Measurements from ENCODE around the gene NAGA. TPM values are rescaled to one million over a fixed set of nuclear protein-coding genes. Genes with fewer than 3 reads are reported as not detected.

The NAGA gene
- total and polyA plus RNA-seq, 2 experiments from 2014 or later, result 24.6 to 31.1 TPM

DNA sequence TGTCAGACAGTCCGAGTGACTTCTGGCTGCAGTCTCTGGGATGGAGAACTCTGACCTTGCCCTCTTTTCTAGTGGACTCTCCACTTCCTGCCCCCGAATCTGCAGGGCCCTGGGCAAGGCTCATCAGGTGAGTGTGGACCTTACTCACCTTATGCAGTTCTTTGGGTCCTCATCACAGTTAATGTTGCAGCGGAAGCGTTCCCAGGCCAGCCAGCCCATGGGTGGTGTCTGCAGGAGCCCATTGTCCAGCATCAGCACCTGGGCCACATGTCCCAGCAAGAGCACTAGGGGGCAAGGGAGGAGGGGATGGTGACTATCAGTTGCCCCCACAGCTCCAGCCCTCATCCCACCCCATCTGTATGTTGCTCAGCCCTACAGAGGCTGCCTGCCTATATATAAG is 2.3 kb downstream of the NAGA start:
- Histone ChIP-seq H3K4me3 (no peak overlapping the region), H3K4me2 (no peak overlapping the region), H3K9me3 (ENCODE audit: low read depth) (no peaks in the 10 kb centered on the region), H3K27ac (no peak overlapping the region), H2AFZ (no peak overlapping the region), H3K27me3 (no peaks in the 10 kb centered on the region), H4K20me1 (ENCODE audit: insufficient read depth, poor library complexity, severe bottlenecking) (no peaks in the 10 kb centered on the region), H3K4me1 (ENCODE audit: insufficient read depth) (peaks cover 13% of the 10 kb centered on the region), H3K36me3 (replicated peaks; ENCODE audit: insufficient read depth, low read depth) (no peaks in the 10 kb centered on the region), H3K79me2 (peaks cover 7% of the 10 kb centered on the region), H3K9me2 (replicated peaks; ENCODE audit: insufficient read depth) (no peaks in the 10 kb centered on the region)
- no peak for DNase-seq (ENCODE audit: low spot score)
- WGBS (ENCODE audit: low lambda C conversion rate, missing lambda C conversion rate), result 97% methylated on average over 4 of the region's 4 CpGs
- TF ChIP-seq, protein P1, sequence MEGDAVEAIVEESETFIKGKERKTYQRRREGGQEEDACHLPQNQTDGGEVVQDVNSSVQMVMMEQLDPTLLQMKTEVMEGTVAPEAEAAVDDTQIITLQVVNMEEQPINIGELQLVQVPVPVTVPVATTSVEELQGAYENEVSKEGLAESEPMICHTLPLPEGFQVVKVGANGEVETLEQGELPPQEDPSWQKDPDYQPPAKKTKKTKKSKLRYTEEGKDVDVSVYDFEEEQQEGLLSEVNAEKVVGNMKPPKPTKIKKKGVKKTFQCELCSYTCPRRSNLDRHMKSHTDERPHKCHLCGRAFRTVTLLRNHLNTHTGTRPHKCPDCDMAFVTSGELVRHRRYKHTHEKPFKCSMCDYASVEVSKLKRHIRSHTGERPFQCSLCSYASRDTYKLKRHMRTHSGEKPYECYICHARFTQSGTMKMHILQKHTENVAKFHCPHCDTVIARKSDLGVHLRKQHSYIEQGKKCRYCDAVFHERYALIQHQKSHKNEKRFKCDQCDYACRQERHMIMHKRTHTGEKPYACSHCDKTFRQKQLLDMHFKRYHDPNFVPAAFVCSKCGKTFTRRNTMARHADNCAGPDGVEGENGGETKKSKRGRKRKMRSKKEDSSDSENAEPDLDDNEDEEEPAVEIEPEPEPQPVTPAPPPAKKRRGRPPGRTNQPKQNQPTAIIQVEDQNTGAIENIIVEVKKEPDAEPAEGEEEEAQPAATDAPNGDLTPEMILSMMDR (IDR thresholded peaks at IDR 0.05; ENCODE audit: poor library complexity), result no peak
- TF ChIP-seq EZH2phosphoT487 (IDR thresholded peaks at IDR 0.05; ENCODE audit: low read depth, severe bottlenecking, unreplicated experiment) (no peak), EZH2 (IDR thresholded peaks at IDR 0.05; ENCODE audit: borderline replicate concordance) (no peak)

DNA sequence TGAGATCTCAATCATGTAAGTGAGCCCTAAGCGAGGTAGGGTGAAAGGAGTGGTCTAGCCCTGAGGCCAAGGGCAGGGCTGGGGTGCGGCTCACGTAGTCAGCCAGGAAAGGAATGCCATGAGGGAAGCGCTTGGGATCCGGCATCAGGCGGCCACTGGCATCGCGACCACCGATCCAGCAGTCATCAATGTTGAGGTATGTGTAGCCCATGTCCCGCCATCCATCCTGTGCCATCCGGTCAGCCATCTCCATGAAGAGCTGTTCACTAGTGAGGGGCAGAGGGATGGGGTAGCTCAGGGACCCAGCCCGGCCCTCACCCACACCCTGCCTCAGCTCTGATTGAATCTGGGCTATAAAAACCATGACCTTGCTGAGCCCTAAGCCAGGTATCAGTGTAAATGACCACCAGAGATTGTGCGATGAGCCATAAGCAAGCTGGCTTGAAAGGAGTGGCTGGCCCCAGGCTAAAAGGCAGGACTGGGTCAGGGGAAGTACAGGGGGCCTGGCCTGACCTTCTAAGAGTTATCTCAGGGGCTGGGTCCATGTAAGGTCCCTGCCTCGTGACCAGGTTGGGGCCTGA is 2.9 kb downstream of the NAGA start:
- no peaks in the 10 kb centered on the region for H3K27me3 ChIP-seq
- DNase-seq (ENCODE audit: low spot score), result no peak
- H3K27ac ChIP-seq, result no peak overlapping the region
- peaks cover 7% of the 10 kb centered on the region for H3K79me2 ChIP-seq
- H3K4me1 ChIP-seq (ENCODE audit: insufficient read depth), result peaks cover 13% of the 10 kb centered on the region
- no peak overlapping the region for H3K4me2 ChIP-seq
- 94% methylated on average over 14 of the region's 14 CpGs for WGBS (ENCODE audit: low lambda C conversion rate, missing lambda C conversion rate)
- no peak overlapping the region for H2AFZ ChIP-seq
- H3K9me3 ChIP-seq (ENCODE audit: low read depth), result no peaks in the 10 kb centered on the region
- H4K20me1 ChIP-seq (ENCODE audit: insufficient read depth, poor library complexity, severe bottlenecking), result no peaks in the 10 kb centered on the region
- TF ChIP-seq EZH2phosphoT487 (IDR thresholded peaks at IDR 0.05; ENCODE audit: low read depth, severe bottlenecking, unreplicated experiment), result no peak
- H3K36me3 ChIP-seq (replicated peaks; ENCODE audit: insufficient read depth, low read depth), result no peaks in the 10 kb centered on the region
- H3K9me2 ChIP-seq (replicated peaks; ENCODE audit: insufficient read depth), result no peaks in the 10 kb centered on the region
- H3K4me3 ChIP-seq, result no peak overlapping the region

DNA sequence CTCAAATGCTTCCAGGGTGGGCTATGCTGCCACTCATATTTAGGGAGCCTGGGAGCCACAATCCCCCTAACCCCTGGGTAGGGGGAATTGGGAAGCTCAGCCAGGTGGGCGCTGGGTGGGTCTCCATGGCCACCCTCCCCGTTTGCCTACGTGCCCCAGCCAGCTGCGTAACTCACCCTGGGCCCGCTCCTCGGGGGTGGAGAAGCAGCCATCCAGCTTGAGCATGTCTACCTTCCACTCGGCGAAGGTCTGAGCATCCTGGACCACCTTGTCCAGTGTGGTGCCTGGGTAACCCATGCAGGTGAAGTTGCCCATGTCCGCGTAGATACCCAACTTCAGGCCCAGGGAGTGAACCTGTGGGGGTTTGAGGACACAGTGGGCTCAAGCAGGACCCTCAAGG is 3.7 kb downstream of the NAGA start:
- H2AFZ ChIP-seq, result no peak overlapping the region
- no peak for DNase-seq (ENCODE audit: low spot score)
- TF ChIP-seq EZH2phosphoT487 (IDR thresholded peaks at IDR 0.05; ENCODE audit: low read depth, severe bottlenecking, unreplicated experiment), result no peak
- no peak for TF ChIP-seq EZH2 (IDR thresholded peaks at IDR 0.05; ENCODE audit: borderline replicate concordance)
- TF ChIP-seq, protein P1 (IDR thresholded peaks at IDR 0.05; ENCODE audit: poor library complexity), result no peak
- no peak overlapping the region for H3K27ac ChIP-seq
- H3K79me2 ChIP-seq, result peaks cover 7% of the 10 kb centered on the region
- 94% methylated on average over 10 of the region's 10 CpGs for WGBS (ENCODE audit: low lambda C conversion rate, missing lambda C conversion rate)
- no peaks in the 10 kb centered on the region for H3K9me2 ChIP-seq (replicated peaks; ENCODE audit: insufficient read depth)
- no peak overlapping the region for H3K4me3 ChIP-seq
- peaks cover 13% of the 10 kb centered on the region for H3K4me1 ChIP-seq (ENCODE audit: insufficient read depth)
- H4K20me1 ChIP-seq (ENCODE audit: insufficient read depth, poor library complexity, severe bottlenecking), result no peaks in the 10 kb centered on the region
- no peaks in the 10 kb centered on the region for H3K36me3 ChIP-seq (replicated peaks; ENCODE audit: insufficient read depth, low read depth)
- H3K27me3 ChIP-seq, result no peaks in the 10 kb centered on the region
- H3K9me3 ChIP-seq (ENCODE audit: low read depth), result no peaks in the 10 kb centered on the region
- H3K4me2 ChIP-seq, result no peak overlapping the region

DNA sequence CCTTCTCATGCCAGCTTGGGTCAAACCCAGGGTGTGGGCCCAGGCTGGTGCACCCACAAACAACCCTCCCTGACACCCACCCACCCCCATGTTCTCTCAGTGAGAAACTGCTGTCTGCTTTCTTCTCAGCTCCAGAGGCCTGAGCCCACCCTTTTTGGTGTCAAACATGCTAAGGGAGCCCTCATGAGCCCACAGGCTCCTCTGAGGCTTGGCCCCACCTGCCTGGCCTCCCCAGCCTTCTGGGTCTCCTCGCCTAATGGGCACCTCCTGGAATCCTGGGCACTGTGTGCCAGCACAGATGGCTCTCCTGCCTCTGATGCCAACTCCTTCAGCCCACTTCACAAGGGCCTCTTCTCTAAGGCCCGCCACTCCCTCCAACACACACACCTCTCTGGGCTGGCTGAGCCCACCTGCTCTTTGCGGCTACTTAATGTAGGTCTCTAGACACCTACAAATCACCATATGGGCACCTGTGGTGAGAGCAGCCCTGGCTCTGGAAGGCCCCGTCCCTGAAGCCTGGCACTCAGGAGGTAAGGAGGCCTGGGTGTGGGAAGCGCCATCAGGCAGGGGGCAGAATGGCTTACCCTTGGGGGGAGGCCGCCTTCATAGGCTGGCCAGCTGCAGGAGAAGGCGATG is 4.4 kb downstream of the NAGA start:
- Histone ChIP-seq H3K27me3 (no peaks in the 10 kb centered on the region), H2AFZ (no peak overlapping the region), H3K9me3 (ENCODE audit: low read depth) (no peaks in the 10 kb centered on the region), H3K4me2 (no peak overlapping the region), H3K4me1 (ENCODE audit: insufficient read depth) (peaks cover 9% of the 10 kb centered on the region), H3K9me2 (replicated peaks; ENCODE audit: insufficient read depth) (no peaks in the 10 kb centered on the region), H3K79me2 (peaks cover 7% of the 10 kb centered on the region), H3K27ac (no peak overlapping the region), H3K36me3 (replicated peaks; ENCODE audit: insufficient read depth, low read depth) (no peaks in the 10 kb centered on the region), H3K4me3 (no peak overlapping the region), H4K20me1 (ENCODE audit: insufficient read depth, poor library complexity, severe bottlenecking) (no peaks in the 10 kb centered on the region)
- 99% methylated on average over 7 of the region's 7 CpGs for WGBS (ENCODE audit: low lambda C conversion rate, missing lambda C conversion rate)
- TF ChIP-seq EZH2 (IDR thresholded peaks at IDR 0.05; ENCODE audit: borderline replicate concordance) (no peak), EZH2phosphoT487 (IDR thresholded peaks at IDR 0.05; ENCODE audit: low read depth, severe bottlenecking, unreplicated experiment) (no peak)
- TF ChIP-seq, protein P1 (IDR thresholded peaks at IDR 0.05; ENCODE audit: poor library complexity), result no peak
- DNase-seq (ENCODE audit: low spot score), result no peak
